GM12873 (cell line): ENCODE measurements around the gene ATE1.

Experiments used
- CTCF ChIP-seq: IDR thresholded peaks from 2 replicates; pipeline ENCODE4 v1.5.1; 2012; ENCODE audit warnings: low read depth, mild to moderate bottlenecking, moderate library complexity, low read length, control low read depth; ENCODE audit not compliant: insufficient read depth; ENCODE audit errors: missing control alignments

ATE1 gene

GRCh38 chr10:121862042-121862441 is 65.8 kb downstream of the ATE1 start:
- no peak for TF ChIP-seq CTCF

DNA sequence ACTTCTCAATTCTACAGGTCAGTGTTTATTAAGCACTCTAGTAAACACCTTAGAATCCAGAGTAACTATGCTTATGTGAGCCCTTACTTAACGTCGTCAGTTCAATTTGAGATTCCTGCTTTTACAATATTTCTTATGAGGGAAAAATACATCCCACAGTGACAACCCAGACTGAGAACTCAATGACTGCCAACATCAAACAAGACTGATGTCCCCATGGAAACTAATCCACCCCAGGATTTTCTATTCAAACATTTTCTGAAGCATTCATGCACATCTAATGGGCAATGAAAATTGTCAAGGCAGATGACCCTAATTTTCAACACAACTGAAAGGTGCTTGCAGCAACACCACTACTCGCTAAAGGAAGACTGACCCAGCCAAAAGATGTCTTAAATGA is 67.0 kb downstream of the ATE1 start:
- no peak for TF ChIP-seq CTCF

GRCh38 chr10:121854809-121855445 is 72.9 kb downstream of the ATE1 start:
- no peak for TF ChIP-seq CTCF

- no peak for TF ChIP-seq CTCF
These were observed 73.9 kb downstream of the ATE1 start for GRCh38 chr10:121853950-121854349.

DNA sequence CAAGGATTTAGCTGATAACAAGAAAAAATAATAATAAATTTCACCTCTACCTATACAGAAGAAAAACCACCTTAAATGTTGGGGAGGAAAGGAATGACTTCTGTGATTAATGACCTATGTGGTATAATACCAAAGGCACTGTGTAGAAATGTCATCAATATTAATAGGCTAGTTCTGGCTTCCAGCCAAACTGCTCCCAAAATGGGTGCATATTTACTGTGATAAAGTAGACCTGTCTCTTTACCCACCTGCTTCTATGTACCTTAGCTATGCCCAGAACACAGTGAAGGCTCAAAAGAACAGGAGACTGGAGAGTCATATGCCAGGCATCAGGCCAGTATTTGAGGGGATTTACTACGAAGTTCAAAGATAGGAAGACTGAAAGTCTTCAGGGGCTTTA is 76.0 kb downstream of the ATE1 start:
- no peak for TF ChIP-seq CTCF

GRCh38 chr10:121848082-121848481 is 79.7 kb downstream of the ATE1 start:
- TF ChIP-seq CTCF, result no peak

DNA sequence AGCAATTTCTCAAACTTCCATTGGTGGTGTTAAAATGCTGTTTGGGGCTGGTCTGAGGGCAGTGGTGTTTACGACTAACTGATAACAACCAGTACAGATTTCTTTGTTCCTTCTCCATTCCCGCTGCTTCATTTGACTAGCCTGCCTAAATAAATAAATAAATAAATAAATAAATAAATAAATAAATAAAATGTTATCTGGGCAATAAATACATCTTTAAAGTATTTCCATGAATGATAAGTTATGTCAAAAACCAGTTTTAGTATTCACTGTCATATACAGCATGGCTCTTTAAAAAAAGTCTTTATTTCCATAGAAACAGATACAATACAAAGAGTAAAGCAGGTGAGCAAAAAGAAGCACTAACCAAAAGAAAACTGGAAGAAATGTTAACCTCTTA is 81.3 kb downstream of the ATE1 start:
- no peak for TF ChIP-seq CTCF
